Muscle layer of colon (tissue), 2 donors: ENCODE data around the gene DUSP22.

Experiments
- H3K27ac ChIP-seq: one replicate; pipeline ENCODE4 v1.7.0; 2013; ENCODE audit warnings: low read depth, mild to moderate bottlenecking, low read length, moderate library complexity
- H3K27me3 ChIP-seq, 2 donors: one replicate each; pipeline ENCODE4 v1.7.0; 2013; ENCODE audit warnings: low read length in 2 of 2, mild to moderate bottlenecking in 2 of 2; ENCODE audit not compliant: insufficient read depth in 2 of 2, control insufficient read depth in 1 of 2
- H3K36me3 ChIP-seq: one replicate; pipeline ENCODE4 v1.7.0; 2013; ENCODE audit warnings: mild to moderate bottlenecking, low read length; ENCODE audit not compliant: insufficient read depth
- H3K4me1 ChIP-seq: one replicate; pipeline ENCODE4 v1.7.0; 2013; ENCODE audit warnings: mild to moderate bottlenecking, low read length; ENCODE audit not compliant: insufficient read depth
- H3K4me3 ChIP-seq, 2 donors: one replicate each; pipeline ENCODE4 v1.7.0; 2013; ENCODE audit warnings: low read length in 2 of 2, low read depth in 1 of 2, mild to moderate bottlenecking in 1 of 2, moderate library complexity in 1 of 2
- H3K9ac ChIP-seq: one replicate; pipeline ENCODE4 v1.7.0; 2013; ENCODE audit warnings: low read length
- H3K9me3 ChIP-seq: one replicate; pipeline ENCODE4 v1.7.0; 2013; ENCODE audit warnings: mild to moderate bottlenecking, low read length
- donor health status: abdominal sarcoma.
- donor health status: Adenocarcinoma of cecum.

The DUSP22 gene

GRCh38 chr6:346386-347030 lies 54.2 kb downstream of the DUSP22 start:
- peaks cover 25% of the 10 kb centered on the region for H3K36me3 ChIP-seq
- H3K27ac ChIP-seq: no peak overlapping the region
- no peaks in the 10 kb centered on the region for H3K4me1 ChIP-seq
- H3K9me3 ChIP-seq: no peaks in the 10 kb centered on the region
- H3K27me3 ChIP-seq: no peaks in the 10 kb centered on the region
- H3K4me3 ChIP-seq: no peak overlapping the region
- H3K9ac ChIP-seq: no peak overlapping the region

GRCh38 chr6:347232-347631 lies 54.9 kb downstream of the DUSP22 start:
- peaks cover 25% of the 10 kb centered on the region for H3K36me3 ChIP-seq
- no peaks in the 10 kb centered on the region for H3K4me1 ChIP-seq
- H3K27me3 ChIP-seq: no peaks in the 10 kb centered on the region
- H3K27ac ChIP-seq: no peak overlapping the region
- no peak overlapping the region for H3K4me3 ChIP-seq
- H3K9ac ChIP-seq: no peak overlapping the region
- no peaks in the 10 kb centered on the region for H3K9me3 ChIP-seq

GRCh38 chr6:347951-348859 lies 55.9 kb downstream of the DUSP22 start:
- H3K4me3 ChIP-seq: no peak overlapping the region
- H3K9me3 ChIP-seq: no peaks in the 10 kb centered on the region
- H3K27me3 ChIP-seq: no peaks in the 10 kb centered on the region
- no peak overlapping the region for H3K9ac ChIP-seq
- no peaks in the 10 kb centered on the region for H3K4me1 ChIP-seq
- peaks cover 25% of the 10 kb centered on the region for H3K36me3 ChIP-seq
- H3K27ac ChIP-seq: no peak overlapping the region

GRCh38 chr6:348860-349396 lies 56.6 kb downstream of the DUSP22 start:
- Histone ChIP-seq H3K36me3 (peaks cover 25% of the 10 kb centered on the region), H3K4me3 (no peak overlapping the region), H3K27ac (no peak overlapping the region), H3K4me1 (no peaks in the 10 kb centered on the region), H3K27me3 (no peaks in the 10 kb centered on the region), H3K9ac (no peak overlapping the region), H3K9me3 (no peaks in the 10 kb centered on the region)

- Histone ChIP-seq H3K9ac (no peak overlapping the region), H3K36me3 (peaks cover 25% of the 10 kb centered on the region), H3K4me3 (no peak overlapping the region), H3K9me3 (no peaks in the 10 kb centered on the region), H3K27me3 (no peaks in the 10 kb centered on the region), H3K27ac (no peak overlapping the region), H3K4me1 (no peaks in the 10 kb centered on the region)
These were observed 57.2 kb downstream of the DUSP22 start for GRCh38 chr6:349491-349921.

- no peak overlapping the region for H3K27ac ChIP-seq
- H3K27me3 ChIP-seq: no peaks in the 10 kb centered on the region
- H3K4me3 ChIP-seq: no peak overlapping the region
- no peaks in the 10 kb centered on the region for H3K4me1 ChIP-seq
- no peaks in the 10 kb centered on the region for H3K9me3 ChIP-seq
- H3K9ac ChIP-seq: no peak overlapping the region
- peaks cover 25% of the 10 kb centered on the region for H3K36me3 ChIP-seq
These were observed 58.1 kb downstream of the DUSP22 start for GRCh38 chr6:350371-350770.

GRCh38 chr6:351011-351866 lies 59.0 kb downstream of the DUSP22 start:
- no peaks in the 10 kb centered on the region for H3K27me3 ChIP-seq
- H3K27ac ChIP-seq: no peak overlapping the region
- no peak overlapping the region for H3K4me3 ChIP-seq
- H3K36me3 ChIP-seq: peaks cover 25% of the 10 kb centered on the region
- H3K9ac ChIP-seq: no peak overlapping the region
- H3K9me3 ChIP-seq: no peaks in the 10 kb centered on the region
- H3K4me1 ChIP-seq: no peaks in the 10 kb centered on the region

- H3K9me3 ChIP-seq: no peaks in the 10 kb centered on the region
- no peaks in the 10 kb centered on the region for H3K27me3 ChIP-seq
- no peaks in the 10 kb centered on the region for H3K4me1 ChIP-seq
- H3K36me3 ChIP-seq: peaks cover 25% of the 10 kb centered on the region
- H3K9ac ChIP-seq: no peak overlapping the region
- no peak overlapping the region for H3K27ac ChIP-seq
- H3K4me3 ChIP-seq: no peak overlapping the region
These were observed 59.6 kb downstream of the DUSP22 start for GRCh38 chr6:351867-352289.

- Histone ChIP-seq H3K27me3 (no peaks in the 10 kb centered on the region), H3K4me1 (no peaks in the 10 kb centered on the region), H3K9me3 (no peaks in the 10 kb centered on the region), H3K9ac (no peak overlapping the region), H3K4me3 (no peak overlapping the region), H3K27ac (no peak overlapping the region), H3K36me3 (peaks cover 25% of the 10 kb centered on the region)
These were observed 60.2 kb downstream of the DUSP22 start for GRCh38 chr6:352474-352873.

GRCh38 chr6:352896-353470 lies 60.7 kb downstream of the DUSP22 start:
- H3K9ac ChIP-seq: no peak overlapping the region
- H3K9me3 ChIP-seq: no peaks in the 10 kb centered on the region
- H3K4me3 ChIP-seq: no peak overlapping the region
- H3K4me1 ChIP-seq: no peaks in the 10 kb centered on the region
- peaks cover 22% of the 10 kb centered on the region for H3K36me3 ChIP-seq
- H3K27ac ChIP-seq: no peak overlapping the region
- no peaks in the 10 kb centered on the region for H3K27me3 ChIP-seq
